Stimulated activated memory B cell treated with anti-CD40 and anti-IgM and Interleukin-4, amounts not matched to agents 10 μg/mL and 1 μg/mL and 100 μg/mL, for 72 hours (primary cell): Measurements from ENCODE around the gene ADAMTS2.

Experiments used
- ATAC-seq: fragments of 150-1000 bp; cut with Tn5 transposase; 2 replicates; pipeline ENCODE4 v1.10.0; 2021
- H3K27ac Mint-ChIP-seq: one replicate; pipeline ENCODE4 v1.8.0; 2022; ENCODE audit warnings: mild to moderate bottlenecking, mixed read lengths
- H3K27me3 Mint-ChIP-seq: one replicate; pipeline ENCODE4 v1.8.0; 2022; ENCODE audit warnings: mixed read lengths
- H3K36me3 Mint-ChIP-seq: one replicate; pipeline ENCODE4 v1.8.0; 2022; ENCODE audit warnings: mixed read lengths
- H3K4me1 Mint-ChIP-seq: one replicate; pipeline ENCODE4 v1.8.0; 2022; ENCODE audit warnings: mixed read lengths
- H3K4me3 Mint-ChIP-seq: one replicate; pipeline ENCODE4 v1.8.0; 2022; ENCODE audit warnings: mild to moderate bottlenecking, moderate library complexity, mixed read lengths
- H3K9me3 Mint-ChIP-seq: one replicate; pipeline ENCODE4 v1.8.0; 2022; ENCODE audit warnings: mixed read lengths

ADAMTS2 gene

GRCh38 chr5:179065703-179066102, 279.6 kb downstream of the ADAMTS2 start:
- Mint-ChIP-seq H3K36me3 (peaks cover 88% of the 10 kb centered on the region), H3K4me1 (peaks cover 11% of the 10 kb centered on the region), H3K4me3 (no peak overlapping the region), H3K27me3 (no peaks in the 10 kb centered on the region), H3K9me3 (peaks cover 22% of the 10 kb centered on the region), H3K27ac (no peak overlapping the region)
- ATAC-seq: no peak

- Mint-ChIP-seq H3K27ac (peak overlapping the region; percentile 83), H3K4me1 (peaks cover 18% of the 10 kb centered on the region), H3K36me3 (peaks cover 56% of the 10 kb centered on the region), H3K4me3 (peak overlapping the region; percentile 91), H3K27me3 (no peaks in the 10 kb centered on the region), H3K9me3 (peaks cover 16% of the 10 kb centered on the region)
- ATAC-seq: no peak
These were observed 284.2 kb downstream of the ADAMTS2 start for GRCh38 chr5:179061025-179061424.
